ENCODE data around the gene GFPT1.

GRCh38 chr2:69304656-69305055 lies 82.4 kb downstream of the GFPT1 start:
- no peak for TF ChIP-seq CTCF (IDR thresholded peaks at IDR 0.05)
- no peak for TF ChIP-seq EP300 (IDR thresholded peaks at IDR 0.05)
